PC-9 (cell line): ENCODE results near the gene CLN6.

Experiments used
- CTCF ChIP-seq: fragments of 200-600 bp; sonication (generic); conservative IDR thresholded peaks from 2 replicates; pipeline ENCODE4 v1.6.1; 2017; ENCODE audit warnings: mixed run types, antibody characterized with exemption, mild to moderate bottlenecking, moderate library complexity
- EZH2 ChIP-seq: fragments of 200-600 bp; sonication (generic); IDR thresholded peaks from 2 replicates; pipeline ENCODE4 v1.8.0; 2017; ENCODE audit warnings: antibody characterized with exemption, low read depth

- TF ChIP-seq CTCF (no peak), EZH2 (no peak)
Observed at GRCh38 chr15:68184616-68185480, 44.7 kb downstream of the CLN6 start.
